Body of pancreas (tissue), 4 donors: Measurements from ENCODE around the gene PRRT1B. TPM values are rescaled to one million over a fixed set of nuclear protein-coding genes. Genes with fewer than 3 reads are reported as not detected.

Experiments
- ATAC-seq: fragments of 150-250 bp; one replicate; pipeline ENCODE4 v1.9.1; 2016
- DNase-seq, 4 donors: peaks; one replicate each; pipeline ENCODE4 v3.0.0-alpha.2; 2019
- H3K27ac ChIP-seq, 4 donors: fragments of 200-600 bp; sonication (generic); 1 replicate in 3 of 4; 2 replicates in 1 of 4; pipeline versions ENCODE4 v1.5.1 to v1.6.1; 2016 to 2019; ENCODE audit warnings: mild to moderate bottlenecking in 1 of 4, mixed read lengths in 1 of 4, moderate library complexity in 1 of 4
- H3K27me3 ChIP-seq, 2 donors: fragments of 200-600 bp; sonication (generic); one replicate each; pipeline ENCODE4 v1.6.0; 2016; ENCODE audit warnings: mild to moderate bottlenecking in 1 of 2
- H3K36me3 ChIP-seq, 2 donors: fragments of 200-600 bp; sonication (generic); replicated peaks in 1 of 2; 2 replicates each; pipeline ENCODE4 v1.5.1; 2016; ENCODE audit warnings: low read depth in 2 of 2; ENCODE audit not compliant: insufficient read depth in 1 of 2
- H3K4me1 ChIP-seq: fragments of 200-600 bp; sonication (generic); one replicate; pipeline ENCODE4 v1.6.0; 2016
- H3K4me3 ChIP-seq, 2 donors: fragments of 200-600 bp; sonication (generic); 1 replicate in 1 of 2; 2 replicates in 1 of 2; pipeline ENCODE4 v1.5.1; 2016 to 2019
- H3K9me3 ChIP-seq, 3 donors: fragments of 200-600 bp; sonication (generic); 1 replicate in 2 of 3; 2 replicates in 1 of 3; pipeline ENCODE4 v1.5.1; 2016
- CTCF ChIP-seq, 7 experiments: fragments of 450-650 bp in 4 of 7; fragments of 200-600 bp in 3 of 7; sonication (generic) in 3 of 7; IDR thresholded peaks; one replicate each; pipeline ENCODE4 v1.5.1; 2016 to 2019; ENCODE audit warnings: antibody characterized with exemption in 7 of 7
- POLR2A ChIP-seq, 3 donors: fragments of 450-650 bp; IDR thresholded peaks; one replicate each; pipeline ENCODE4 v1.6.1; 2016; ENCODE audit warnings: antibody characterized with exemption in 3 of 3, mild to moderate bottlenecking in 2 of 3
- WGBS, 2 donors: methylation state at CpG; one replicate each; pipeline ENCODE4 v1.1.5; 2017; 5-methylcytosine and 5-hydroxymethylcytosine counted together
- intact Hi-C: fragments of 100-400 bp; cut with DNase I; formaldehyde crosslinking; loops from one replicate; pipeline ENCODE4 v1.15.1; 2023
- total RNA-seq, 2 donors: library from RNA; depleted of rRNA; stranded (reverse); fragments of >200 nt; gene quantifications; one replicate each; pipeline ENCODE4 v1.1.0, GENCODE V29; 2016

The PRRT1B gene
- total RNA-seq, 2 donors from 2014 or later: 0.33 to 0.78 TPM

- DNase-seq (no peak), ATAC-seq (no peak)
- H3K4me1 ChIP-seq: no peaks in the 10 kb centered on the region
- no peaks in the 10 kb centered on the region for H3K27me3 ChIP-seq
- H3K4me3 ChIP-seq: no peak overlapping the region
- no peak for TF ChIP-seq POLR2A (IDR thresholded peaks at IDR 0.05)
- TF ChIP-seq CTCF (IDR thresholded peaks at IDR 0.05): no peak
- no peak overlapping the region for H3K27ac ChIP-seq
- 75 to 90% methylated on average over 14 to 15 of the region's 15 CpGs for WGBS, 2 donors
- intact Hi-C loops: loop anchor here (5.0 kb wide), 1 partner anchor 149 kb away; the partner anchor contains the start of gene RAPGEF1
- no peaks in the 10 kb centered on the region for H3K9me3 ChIP-seq
- peaks cover 8 to 34% of the 10 kb centered on the region in 2 donors for H3K36me3 ChIP-seq
Measured at GRCh38 chr9:131593091-131593820, 47.9 kb downstream of the PRRT1B start.

GRCh38 chr9:131593936-131594665, 48.8 kb downstream of the PRRT1B start:
- 86 to 98% methylated on average over 6 to 21 of the region's 21 CpGs for WGBS, 2 donors
- H3K36me3 ChIP-seq: peaks cover 8 to 30% of the 10 kb centered on the region in 2 donors
- H3K27me3 ChIP-seq: no peaks in the 10 kb centered on the region
- no peaks in the 10 kb centered on the region for H3K4me1 ChIP-seq
- intact Hi-C loops: loop anchor here (5.0 kb wide), 1 partner anchor 148 kb away; the partner anchor contains the start of gene RAPGEF1
- no peaks in the 10 kb centered on the region for H3K9me3 ChIP-seq
- no peak overlapping the region for H3K4me3 ChIP-seq
- ATAC-seq (no peak), DNase-seq (no peak)
- no peak for TF ChIP-seq CTCF (IDR thresholded peaks at IDR 0.05)
- H3K27ac ChIP-seq: no peak overlapping the region

GRCh38 chr9:131594906-131595665, 49.8 kb downstream of the PRRT1B start:
- no peak for TF ChIP-seq POLR2A (IDR thresholded peaks at IDR 0.05)
- no peak for TF ChIP-seq CTCF (IDR thresholded peaks at IDR 0.05)
- Histone ChIP-seq H3K27me3 (no peaks in the 10 kb centered on the region), H3K4me1 (no peaks in the 10 kb centered on the region), H3K27ac (no peak overlapping the region), H3K4me3 (no peak overlapping the region), H3K36me3 (peaks cover 8 to 23% of the 10 kb centered on the region in 2 donors), H3K9me3 (no peaks in the 10 kb centered on the region)
- intact Hi-C loops: loop anchor here (5.0 kb wide), 1 partner anchor 147 kb away; the partner anchor contains the start of gene RAPGEF1
- no peak for DNase-seq
- ATAC-seq: no peak
- WGBS, 2 donors: 79 to 92% methylated on average over 19 to 20 of the region's 20 CpGs

- Histone ChIP-seq H3K36me3 (peaks cover 8 to 20% of the 10 kb centered on the region in 2 donors), H3K4me3 (no peak overlapping the region), H3K27me3 (no peaks in the 10 kb centered on the region), H3K27ac (no peak overlapping the region), H3K9me3 (no peaks in the 10 kb centered on the region), H3K4me1 (no peaks in the 10 kb centered on the region)
- TF ChIP-seq CTCF (IDR thresholded peaks at IDR 0.05): no peak
- TF ChIP-seq POLR2A (IDR thresholded peaks at IDR 0.05): no peak
- DNase-seq: no peak
- no peak for ATAC-seq
- intact Hi-C loops: no loop called here
- WGBS, 2 donors: 83 to 89% methylated on average over 14 to 20 of the region's 20 CpGs
Measured at GRCh38 chr9:131595696-131596429, 50.5 kb downstream of the PRRT1B start.
